GM20000 (cell line): ENCODE measurements around the gene CA6.

ENCODE experiments used
- DNase-seq: peaks from one replicate; pipeline ENCODE4 v3.0.0; 2012; ENCODE audit warnings: low spot score
- CTCF ChIP-seq: IDR thresholded peaks from 2 replicates; pipeline ENCODE4 v1.5.1; 2012; ENCODE audit warnings: mild to moderate bottlenecking, control low read depth; ENCODE audit errors: extremely low read depth, missing control alignments

CA6 gene

DNA sequence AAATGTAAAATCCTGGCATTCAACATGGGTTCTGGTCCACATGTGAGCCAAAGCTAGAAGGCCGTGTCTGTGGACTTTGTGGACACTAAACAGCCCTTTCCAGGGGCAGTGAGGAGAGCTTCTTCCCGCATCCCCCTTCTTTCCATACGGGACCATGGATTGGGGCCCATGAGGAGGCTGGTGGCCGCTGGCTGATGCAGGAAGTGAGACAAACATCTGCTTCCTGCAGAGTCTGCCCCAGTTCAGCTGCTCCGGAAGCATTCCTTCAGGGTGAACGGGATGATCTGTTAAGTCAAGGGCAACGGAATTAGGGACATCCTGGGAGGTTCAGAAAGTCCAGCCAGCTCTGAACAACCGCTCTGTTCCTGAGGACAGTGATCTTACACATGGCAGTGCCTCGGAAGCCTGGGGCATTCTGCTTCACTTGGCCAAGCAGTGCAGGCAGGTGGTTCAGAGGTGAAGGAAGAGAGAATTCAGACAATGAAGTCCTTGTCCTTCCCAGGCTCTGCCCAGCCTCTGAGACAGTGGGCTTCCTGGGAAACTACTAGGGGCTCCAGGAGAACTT lies 1.5 kb downstream of the CA6 start:
- no peak for DNase-seq
- TF ChIP-seq CTCF = no peak

- no peak for DNase-seq
- TF ChIP-seq CTCF = no peak
Observed at GRCh38 chr1:8950309-8950708, 4.6 kb downstream of the CA6 start.

DNA sequence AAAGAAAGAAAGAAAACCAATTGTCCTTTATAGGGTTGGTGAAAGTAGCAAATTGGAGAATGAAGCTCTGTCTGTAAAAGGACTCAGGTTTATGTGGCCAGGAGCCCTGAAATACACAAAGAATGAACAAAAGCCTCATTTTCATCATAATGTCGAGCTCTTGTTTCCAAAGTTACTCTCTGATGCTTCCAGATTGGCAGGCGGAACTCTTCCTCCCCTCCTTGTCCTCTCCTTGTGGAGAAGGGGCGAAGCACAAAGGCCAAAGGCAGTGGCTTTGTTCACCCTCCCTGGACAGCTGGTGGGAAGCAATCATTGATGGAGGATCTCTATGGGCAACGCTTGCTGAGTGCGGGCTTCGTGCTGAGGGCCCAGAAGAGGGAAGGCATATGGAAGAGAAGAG lies 5.6 kb downstream of the CA6 start:
- no peak for TF ChIP-seq CTCF
- no peak for DNase-seq

GRCh38 chr1:8955406-8955805 lies 9.7 kb downstream of the CA6 start:
- no peak for DNase-seq
- TF ChIP-seq CTCF = no peak

DNA sequence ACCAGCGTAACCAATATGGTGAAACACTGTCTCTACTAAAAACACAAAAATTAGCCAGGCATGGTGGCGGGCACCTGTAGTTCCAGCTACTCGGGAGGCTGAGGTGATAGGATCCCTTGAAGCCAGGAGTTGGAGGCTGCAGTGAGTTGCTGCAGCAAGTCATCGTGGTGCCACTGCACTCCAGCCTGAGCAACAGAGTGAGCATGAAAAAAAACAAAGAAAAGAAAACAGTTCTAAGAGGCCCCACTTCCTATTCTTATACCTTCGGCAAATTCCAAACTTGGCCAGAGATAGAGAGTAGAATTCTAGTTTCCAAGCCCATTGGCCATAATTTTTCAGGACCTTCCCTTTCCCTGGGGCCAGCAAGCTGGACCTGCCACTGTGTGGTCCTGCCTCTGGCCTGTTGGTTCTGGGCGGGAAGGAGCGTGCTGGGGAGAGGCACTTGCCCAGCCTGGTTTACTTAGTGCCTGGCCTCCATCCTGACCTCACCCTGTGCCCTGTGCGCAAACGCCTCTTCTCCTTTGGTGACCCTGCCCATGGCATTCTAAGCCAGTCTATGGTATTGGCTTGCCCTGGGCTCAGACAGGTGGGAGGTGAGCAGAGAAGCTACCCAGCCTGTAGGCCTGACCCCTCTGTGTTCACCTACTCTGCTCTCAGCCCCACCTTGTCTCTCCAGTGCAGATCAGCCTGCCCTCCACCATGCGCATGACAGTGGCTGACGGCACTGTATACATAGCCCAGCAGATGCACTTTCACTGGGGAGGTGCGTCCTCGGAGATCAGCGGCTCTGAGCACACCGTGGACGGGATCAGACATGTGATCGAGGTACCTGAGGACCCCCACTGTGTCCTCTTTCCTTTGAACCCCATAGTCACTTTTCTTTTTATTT lies 11.0 kb downstream of the CA6 start:
- DNase-seq = no peak
- TF ChIP-seq CTCF = no peak

DNA sequence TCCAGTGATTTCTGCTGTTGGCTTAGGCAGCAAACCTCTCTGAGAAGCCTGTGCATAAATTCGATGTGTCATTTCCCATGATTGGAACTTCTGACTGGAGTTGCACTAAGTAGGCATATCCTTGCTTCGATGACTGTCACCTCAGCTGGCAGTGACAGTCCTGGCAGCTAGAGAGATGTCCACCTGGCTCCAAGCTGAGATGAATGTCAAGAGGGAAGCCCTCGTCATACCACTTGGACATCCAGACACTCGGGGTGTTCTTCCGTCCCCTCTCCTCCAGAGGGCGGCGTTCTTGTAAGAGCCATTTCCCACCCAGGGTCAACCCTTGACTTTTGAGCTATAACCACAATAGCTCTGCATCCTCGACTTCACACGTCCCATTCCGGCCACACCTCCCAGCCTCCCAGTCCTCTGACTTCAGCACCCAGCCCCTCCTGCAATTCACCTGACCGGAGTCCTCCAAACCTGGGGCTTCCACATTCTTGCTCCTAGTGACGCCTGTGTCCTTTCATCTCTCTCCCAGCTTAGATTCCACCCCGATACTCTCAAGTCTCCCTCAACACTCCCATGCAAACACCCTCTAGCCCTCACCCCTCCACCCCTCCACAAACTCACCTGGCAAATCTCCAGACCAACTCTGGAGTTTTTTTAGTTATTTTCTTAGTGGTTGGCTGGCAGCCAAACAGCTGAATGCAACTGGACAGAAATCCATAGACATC lies 17.3 kb downstream of the CA6 start:
- peak; percentile 77 for DNase-seq
- peak; percentile 52 for TF ChIP-seq CTCF

- DNase-seq = no peak
- TF ChIP-seq CTCF = no peak
Observed at GRCh38 chr1:8963963-8964362, 18.3 kb downstream of the CA6 start.
